Endodermal cell (in vitro differentiated cells): ENCODE measurements around the gene NFIA. TPM values are rescaled to one million over a fixed set of nuclear protein-coding genes. Genes with fewer than 3 reads are reported as not detected.

ENCODE experiments used
- DNase-seq: peaks from one replicate; pipeline ENCODE4 v3.0.0-alpha.2; 2017
- H3K27ac ChIP-seq: 2 replicates; pipeline ENCODE4 v1.5.1; 2013; ENCODE audit warnings: mild to moderate bottlenecking, low read depth, low read length, moderate library complexity
- H3K27me3 ChIP-seq: 2 replicates; pipeline ENCODE4 v1.6.1; 2013; ENCODE audit warnings: mild to moderate bottlenecking, low read length, moderate library complexity; ENCODE audit not compliant: insufficient read depth, control insufficient read depth, poor library complexity, severe bottlenecking
- H3K36me3 ChIP-seq: 2 replicates; pipeline ENCODE4 v1.7.0; 2013; ENCODE audit warnings: mild to moderate bottlenecking, low read length, moderate library complexity; ENCODE audit not compliant: control insufficient read depth, insufficient read depth
- H3K4me1 ChIP-seq: one replicate; pipeline ENCODE4 v1.7.0; 2013; ENCODE audit warnings: low read length; ENCODE audit not compliant: control insufficient read depth, insufficient read depth
- H3K4me3 ChIP-seq: 2 replicates; pipeline ENCODE4 v1.5.1; 2013; ENCODE audit warnings: mild to moderate bottlenecking, low read length, moderate library complexity
- H3K9ac ChIP-seq: 2 replicates; pipeline ENCODE4 v1.6.1; 2013; ENCODE audit warnings: mild to moderate bottlenecking, low read length, moderate library complexity; ENCODE audit not compliant: poor library complexity, severe bottlenecking; ENCODE audit errors: extremely low read depth
- H3K9me3 ChIP-seq: 2 replicates; pipeline ENCODE4 v1.6.1; 2013; ENCODE audit warnings: mild to moderate bottlenecking, low read length, moderate library complexity; ENCODE audit not compliant: control insufficient read depth
- H3K27ac Mint-ChIP-seq: 2 replicates; pipeline ENCODE4 v1.8.0; 2020; ENCODE audit warnings: mixed read lengths
- H3K27me3 Mint-ChIP-seq: 2 replicates; pipeline ENCODE4 v1.8.0; 2021; ENCODE audit warnings: mild to moderate bottlenecking, mixed read lengths; ENCODE audit not compliant: insufficient read depth
- H3K36me3 Mint-ChIP-seq: 2 replicates; pipeline ENCODE4 v1.8.0; 2020; ENCODE audit warnings: low read depth, mixed read lengths
- H3K4me1 Mint-ChIP-seq: 2 replicates; pipeline ENCODE4 v1.8.0; 2020; ENCODE audit warnings: mixed read lengths
- H3K4me3 Mint-ChIP-seq: 2 replicates; pipeline ENCODE4 v1.8.0; 2020; ENCODE audit warnings: mild to moderate bottlenecking, moderate library complexity, mixed read lengths
- H3K9me3 Mint-ChIP-seq: 2 replicates; pipeline ENCODE4 v1.8.0; 2020; ENCODE audit warnings: mild to moderate bottlenecking, mixed read lengths
- CTCF ChIP-seq: fragments of 200-600 bp; sonication (generic); conservative IDR thresholded peaks from 2 replicates; pipeline ENCODE4 v1.5.0; 2021; ENCODE audit warnings: antibody characterized with exemption, mild to moderate bottlenecking
- WGBS, 2 experiments: methylation state at CpG; one replicate each; pipeline versions ENCODE4 v1.1.5 to v1.1.7; 2013; ENCODE audit warnings: missing lambda C conversion rate in 2 of 2, mixed read lengths in 1 of 2; ENCODE audit not compliant: insufficient coverage in 1 of 2, insufficient read length in 1 of 2; 5-methylcytosine and 5-hydroxymethylcytosine counted together
- total RNA-seq, 2 donors: library from RNA; stranded (reverse); fragmentation: NEBNext Ultra II Directional in 1 of 2; extraction: Animal tissue kit (Norgen Biotek cat#: 25700) in 1 of 2; gene quantifications; 2 replicates in 1 of 2; 3 replicates in 1 of 2; pipeline ENCODE4 v1.2.1, GENCODE V29; 2021

NFIA gene
- total RNA-seq, 2 donors from 2014 or later = 2.3 to 3.8 TPM

GRCh38 chr1:61142043-61142440 lies 59.7 kb downstream of the NFIA start:
- Histone ChIP-seq H3K36me3 (no peaks in the 10 kb centered on the region), H3K4me1 (peaks cover 10% of the 10 kb centered on the region), H3K27me3 (peaks cover 44% of the 10 kb centered on the region), H3K4me3 (no peak overlapping the region), H3K9ac (no peak overlapping the region), H3K27ac (no peak overlapping the region), H3K9me3 (no peaks in the 10 kb centered on the region)
- peaks cover 57% of the 10 kb centered on the region for H3K4me1 Mint-ChIP-seq
- peaks cover 2% of the 10 kb centered on the region for H3K36me3 Mint-ChIP-seq
- no peaks in the 10 kb centered on the region for H3K9me3 Mint-ChIP-seq
- H3K27ac Mint-ChIP-seq = no peak overlapping the region
- peaks cover 56% of the 10 kb centered on the region for H3K27me3 Mint-ChIP-seq
- no peak for TF ChIP-seq CTCF
- no peak overlapping the region for H3K4me3 Mint-ChIP-seq
- 83% methylated on average over 1 of the region's 1 CpG; no CpG with 5 or more reads in 1 of the 2 experiments for WGBS, 2 experiments
- no peak for DNase-seq

GRCh38 chr1:61142726-61143500 lies 60.6 kb downstream of the NFIA start:
- Mint-ChIP-seq H3K27me3 (peaks cover 65% of the 10 kb centered on the region), H3K9me3 (no peaks in the 10 kb centered on the region), H3K27ac (no peak overlapping the region), H3K4me1 (peaks cover 57% of the 10 kb centered on the region), H3K4me3 (no peak overlapping the region), H3K36me3 (peaks cover 2% of the 10 kb centered on the region)
- 88 to 93% methylated on average over 8 to 11 of the region's 11 CpGs for WGBS, 2 experiments
- no peak overlapping the region for H3K9ac ChIP-seq
- TF ChIP-seq CTCF = no peak
- peaks cover 10% of the 10 kb centered on the region for H3K4me1 ChIP-seq
- H3K36me3 ChIP-seq = no peaks in the 10 kb centered on the region
- H3K4me3 ChIP-seq = no peak overlapping the region
- H3K27ac ChIP-seq = no peak overlapping the region
- DNase-seq = no peak
- peaks cover 53% of the 10 kb centered on the region for H3K27me3 ChIP-seq
- H3K9me3 ChIP-seq = no peaks in the 10 kb centered on the region

- peaks cover 74% of the 10 kb centered on the region for H3K27me3 Mint-ChIP-seq
- H3K4me3 Mint-ChIP-seq = no peak overlapping the region
- H3K36me3 Mint-ChIP-seq = peaks cover 2% of the 10 kb centered on the region
- no peak for DNase-seq
- Histone ChIP-seq H3K27me3 (peaks cover 60% of the 10 kb centered on the region), H3K4me3 (no peak overlapping the region), H3K36me3 (no peaks in the 10 kb centered on the region), H3K9ac (no peak overlapping the region), H3K27ac (no peak overlapping the region), H3K9me3 (no peaks in the 10 kb centered on the region), H3K4me1 (peaks cover 13% of the 10 kb centered on the region)
- peaks cover 62% of the 10 kb centered on the region for H3K4me1 Mint-ChIP-seq
- TF ChIP-seq CTCF = no peak
- WGBS, 2 experiments = 85 to 86% methylated on average over 4 to 5 of the region's 5 CpGs
- H3K9me3 Mint-ChIP-seq = no peaks in the 10 kb centered on the region
- peak overlapping the region; percentile 52 for H3K27ac Mint-ChIP-seq
Observed at GRCh38 chr1:61143821-61144424, 61.6 kb downstream of the NFIA start.
